Measurements from ENCODE around the gene BDKRB2.
A peak's percentile ranks its signal among the peaks of the same experiment; 100 is the strongest.
"Not testable (repeated sequence)": the region's sequence is repeated elsewhere in the genome, so short reads cannot be mapped to it uniquely, and the experiment has no call there.

BDKRB2 gene

GRCh38 chr14:96229315-96229714, 24.7 kb downstream of the BDKRB2 start:
- no peak for DNase-seq

DNA sequence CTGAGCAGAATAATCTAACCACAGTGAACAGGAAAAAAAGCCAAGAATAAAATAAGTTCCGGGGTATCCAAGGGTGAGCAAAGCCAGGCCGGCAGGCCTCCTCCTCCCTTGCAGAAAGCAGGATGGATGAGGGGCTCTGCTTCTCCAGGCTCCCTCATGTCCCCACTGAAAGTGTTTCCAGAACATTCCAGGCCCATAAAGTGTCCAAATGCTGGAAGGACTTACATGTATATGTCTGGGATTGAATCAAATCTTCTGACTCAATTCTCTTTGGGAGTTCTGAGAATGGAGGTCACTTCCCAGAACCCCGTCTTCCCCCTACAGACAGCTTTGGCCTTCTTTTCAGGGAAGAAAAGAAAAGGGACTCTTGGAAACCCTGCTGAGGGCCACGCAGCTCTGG, 26.4 kb downstream of the BDKRB2 start:
- no peak for DNase-seq

DNA sequence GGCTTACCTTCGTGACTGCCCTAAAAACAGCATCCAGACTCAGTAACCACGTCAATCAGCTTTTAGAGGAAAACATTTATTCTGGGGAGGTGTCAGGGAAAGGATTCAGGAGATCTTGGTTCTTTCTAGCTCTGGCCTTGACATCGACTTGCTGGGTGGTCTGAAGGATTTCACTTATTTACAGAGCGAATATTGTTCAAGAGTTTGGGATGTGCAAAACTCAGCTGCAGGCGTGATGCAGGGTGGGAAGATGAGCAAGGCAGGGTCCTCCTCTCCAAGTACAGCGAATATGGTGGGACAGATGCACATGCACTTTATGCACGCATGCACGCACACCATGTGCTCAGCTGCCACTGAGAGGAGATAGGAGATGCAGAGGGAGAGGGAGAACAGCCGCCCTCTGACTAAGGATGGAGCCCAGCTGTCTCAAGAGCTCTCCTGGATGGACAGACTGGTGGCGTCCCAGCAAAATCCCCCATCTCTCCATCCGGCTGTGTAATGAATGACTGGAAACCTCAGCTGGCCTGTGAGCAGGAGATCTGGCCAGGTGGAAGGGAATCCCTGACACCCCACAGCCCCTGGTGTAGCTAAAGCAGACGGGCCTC, 27.0 kb downstream of the BDKRB2 start:
- DNase-seq = no peak

DNA sequence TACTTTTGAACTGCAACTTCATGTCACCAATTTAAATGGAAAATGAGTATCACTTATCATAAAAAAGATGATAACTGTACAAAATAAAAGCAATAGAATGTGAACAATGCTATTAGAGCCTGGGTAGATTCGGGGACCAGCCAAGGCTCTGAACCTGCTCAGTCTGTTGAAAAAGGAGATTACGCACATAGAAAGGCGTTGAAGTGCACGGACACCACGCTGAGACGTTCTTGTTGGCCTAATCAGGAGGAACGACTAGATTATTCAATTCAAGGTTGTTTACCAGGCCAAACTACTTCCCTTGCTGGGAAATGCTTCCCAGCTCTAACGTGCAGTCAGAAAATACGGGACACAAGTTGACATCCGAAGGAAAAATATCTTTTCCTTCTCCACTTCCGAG, 27.9 kb downstream of the BDKRB2 start:
- DNase-seq = no peak

- no peak for DNase-seq
Measured at GRCh38 chr14:96233661-96234060, 29.0 kb downstream of the BDKRB2 start.

- no peak for DNase-seq
Measured at GRCh38 chr14:96235426-96235825, 30.8 kb downstream of the BDKRB2 start.

DNA sequence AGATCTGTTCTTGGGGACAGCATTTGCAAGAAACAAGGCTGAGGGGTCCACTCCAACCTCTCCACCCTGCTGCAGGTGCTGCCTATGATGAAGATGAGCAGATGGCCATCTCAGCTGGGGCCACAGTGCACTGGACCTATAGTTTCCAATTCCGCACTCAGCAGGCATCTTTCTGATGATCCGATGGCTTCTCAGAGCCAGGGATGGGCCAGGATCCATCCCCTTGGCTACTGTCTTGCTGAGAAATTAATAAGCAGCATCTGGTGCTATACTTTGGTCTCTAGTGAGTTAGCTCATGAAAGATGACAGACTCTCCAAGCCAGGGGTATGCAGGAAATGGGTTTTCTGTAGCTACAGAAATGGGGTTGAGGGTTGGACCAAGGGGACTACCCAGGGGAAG, 33.0 kb downstream of the BDKRB2 start:
- DNase-seq = no peak

- peak; percentile 26 to 53 (median 52) for DNase-seq
Measured at GRCh38 chr14:96238676-96239265, 34.1 kb downstream of the BDKRB2 start.

DNA sequence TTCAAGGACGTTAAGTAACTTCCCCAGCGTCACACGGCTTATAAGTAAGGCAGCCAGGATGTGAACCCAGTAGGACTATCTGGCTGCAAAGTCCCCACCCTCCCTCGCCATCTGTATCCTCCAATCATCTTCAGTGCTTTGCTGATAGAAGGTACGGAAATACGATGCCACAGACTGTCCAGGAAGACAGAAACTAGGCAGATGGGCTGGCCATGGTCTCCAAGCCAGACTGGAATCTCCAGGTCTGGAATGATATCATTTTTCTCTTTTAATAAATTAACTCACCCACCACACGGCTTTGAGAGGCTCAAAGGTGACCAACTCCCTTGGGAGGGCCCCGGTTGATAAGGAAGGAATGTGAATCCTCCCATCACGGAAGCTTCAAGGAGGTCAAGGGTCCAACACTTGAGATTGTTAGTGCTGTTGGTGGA, 35.1 kb downstream of the BDKRB2 start:
- DNase-seq = no peak

- DNase-seq = no peak
Measured at GRCh38 chr14:96240641-96241040, 36.0 kb downstream of the BDKRB2 start.

- no peak for DNase-seq
Measured at GRCh38 chr14:96242126-96242525, 37.5 kb downstream of the BDKRB2 start.

- DNase-seq = no peak
Measured at GRCh38 chr14:96243785-96244184, 39.1 kb downstream of the BDKRB2 start.

DNA sequence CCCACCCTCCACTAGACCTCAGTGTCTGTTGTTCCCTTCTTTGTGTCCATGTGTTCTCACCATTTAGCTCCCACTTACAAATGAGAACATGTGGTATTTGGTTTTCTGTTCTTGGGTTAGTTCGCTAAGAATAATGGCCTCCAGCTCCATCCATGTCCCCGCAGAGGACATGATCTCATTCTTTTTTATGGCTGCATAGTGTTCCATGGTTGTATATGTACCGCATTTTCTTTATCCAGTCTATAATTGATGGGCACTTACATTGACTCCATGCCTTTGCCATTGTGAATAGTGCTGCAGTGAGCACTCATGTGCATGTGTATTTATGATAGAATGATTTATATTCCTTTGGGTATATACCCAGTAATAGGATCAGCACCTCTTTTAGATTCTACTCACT, 40.4 kb downstream of the BDKRB2 start:
- DNase-seq = not testable (repeated sequence)

- DNase-seq = no peak
Measured at GRCh38 chr14:96245710-96246538, 41.3 kb downstream of the BDKRB2 start.

DNA sequence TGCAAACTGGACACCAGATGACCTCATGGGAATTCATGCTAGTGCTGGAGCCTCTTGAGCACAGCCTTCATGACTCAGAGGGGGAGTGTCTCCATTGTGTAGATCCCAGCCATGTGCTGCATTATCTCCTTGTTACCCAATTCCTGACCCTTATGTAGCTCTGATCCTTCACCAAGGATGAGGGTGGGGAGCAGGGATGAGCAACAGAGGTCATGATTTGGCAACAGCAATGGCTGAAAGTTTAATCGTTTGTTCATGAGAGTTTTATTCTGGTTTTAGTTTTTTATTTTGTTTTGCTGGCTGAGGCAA, 41.9 kb downstream of the BDKRB2 start:
- peak; percentile 63 to 71 (median 69) for DNase-seq

- no peak for DNase-seq
Measured at GRCh38 chr14:96247031-96247430, 42.4 kb downstream of the BDKRB2 start.

- DNase-seq = peak; percentile 85 to 88 (median 86)
Measured at GRCh38 chr14:96249029-96249428, 44.4 kb downstream of the BDKRB2 start.

DNA sequence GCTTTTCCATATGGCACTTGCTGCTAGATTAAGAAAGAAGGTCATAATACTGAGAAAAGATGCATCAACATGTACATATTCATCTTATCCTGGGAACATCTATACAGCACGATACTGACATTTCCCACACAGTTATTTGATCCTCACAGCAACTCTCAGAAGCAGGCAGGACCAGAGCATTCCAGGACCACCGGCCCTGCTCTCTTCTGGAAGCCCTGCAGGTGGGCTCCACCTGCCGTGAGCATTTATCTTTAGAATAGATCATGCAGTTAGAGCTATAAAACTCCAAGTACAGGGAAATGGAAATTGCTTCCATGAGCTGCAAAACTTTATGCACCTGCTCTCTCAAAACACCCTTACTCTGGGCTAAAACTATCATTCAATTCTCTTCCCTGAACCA, 45.8 kb downstream of the BDKRB2 start:
- no peak for DNase-seq

- DNase-seq = no peak
Measured at GRCh38 chr14:96251656-96252155, 47.1 kb downstream of the BDKRB2 start.

- no peak for DNase-seq
Measured at GRCh38 chr14:96252323-96252998, 47.8 kb downstream of the BDKRB2 start.

DNA sequence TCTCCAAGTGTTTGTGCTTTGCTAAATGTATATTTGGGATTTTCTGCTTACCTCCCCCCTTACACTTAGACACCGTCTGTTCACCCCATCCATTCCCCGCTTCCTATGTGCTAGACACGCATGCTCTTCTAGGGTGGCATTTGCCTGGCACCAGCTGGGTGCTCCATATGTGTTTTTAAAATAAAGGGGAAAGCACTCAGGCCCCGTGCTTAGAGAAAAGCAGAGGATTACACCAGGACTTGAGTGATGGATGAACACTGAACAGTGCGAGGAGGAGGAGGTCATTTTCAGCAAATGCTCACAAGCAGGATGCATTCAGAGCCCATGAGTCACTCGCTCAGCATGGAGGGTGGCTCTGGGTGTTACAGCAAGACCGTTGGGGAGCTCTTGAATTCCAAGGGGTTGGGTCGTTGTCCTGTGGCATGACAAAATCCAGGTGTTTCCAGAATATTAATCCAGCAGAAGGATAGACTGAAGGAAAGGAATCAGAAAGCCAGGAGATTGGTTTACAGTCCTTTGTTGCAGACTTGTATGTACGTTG, 48.4 kb downstream of the BDKRB2 start:
- DNase-seq = no peak

DNA sequence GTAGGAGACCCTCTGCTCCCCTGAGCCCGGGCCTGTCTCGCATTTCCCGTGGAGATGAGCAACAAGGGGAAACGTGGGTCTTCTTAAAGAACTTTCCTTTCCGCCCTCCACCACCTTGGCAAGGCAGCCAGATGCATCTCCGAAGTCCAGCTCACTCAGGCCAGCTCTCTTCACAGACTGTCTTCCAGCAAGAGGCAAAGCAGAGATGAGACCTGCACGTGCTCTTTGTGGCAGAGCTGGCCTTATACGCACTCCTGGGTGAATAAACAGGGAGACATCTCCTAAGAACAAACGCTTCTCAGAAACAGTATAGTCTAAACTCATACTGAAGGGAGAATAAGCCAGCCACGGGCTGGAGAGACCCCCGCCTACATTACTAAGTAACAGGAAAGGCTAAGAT, 50.0 kb downstream of the BDKRB2 start:
- DNase-seq = no peak
